Measurements from ENCODE around the gene COL2A1. TPM values are rescaled to one million over a fixed set of nuclear protein-coding genes. Genes with fewer than 3 reads are reported as not detected.

The COL2A1 gene
- total RNA-seq, 1 experiment from 2014 or later, result not detected

- DNase-seq (ENCODE audit: low spot score), result no peak
These were observed 25.9 kb upstream of the COL2A1 start for GRCh38 chr12:48030173-48030650.

DNA sequence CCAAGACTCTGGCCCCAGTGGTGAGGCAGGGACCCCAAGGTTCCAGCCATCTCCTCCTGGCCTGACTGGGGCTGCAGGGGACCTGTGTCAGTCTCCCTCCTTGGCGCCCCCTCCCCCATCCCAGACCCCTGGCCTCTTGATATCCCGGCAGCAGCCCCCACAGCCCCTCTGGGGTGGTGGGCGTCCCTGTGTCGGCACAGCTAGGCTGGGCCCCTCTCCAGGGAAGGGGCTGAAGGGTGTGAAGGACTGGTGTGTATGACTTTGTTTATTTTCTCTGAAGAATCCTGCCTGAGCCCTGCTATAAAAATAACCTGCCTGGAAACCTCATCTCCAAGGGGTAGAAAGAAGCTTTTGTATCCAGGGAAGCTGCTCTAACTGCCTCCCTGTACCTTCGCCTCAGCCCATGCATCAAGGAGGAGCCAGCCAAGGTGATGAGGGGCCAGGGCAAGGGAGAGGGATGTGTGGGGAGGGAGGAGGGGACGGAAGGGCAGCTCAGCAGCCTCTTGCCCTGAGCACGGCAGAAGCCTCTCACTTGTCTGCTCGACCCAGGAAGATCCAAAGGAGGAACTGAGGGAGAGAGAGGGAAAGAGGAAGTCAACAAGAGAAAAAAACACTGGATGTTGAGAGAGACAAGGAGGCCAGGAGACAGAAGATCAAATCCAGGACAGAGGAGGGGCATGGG is 25.4 kb upstream of the COL2A1 start:
- no peak for DNase-seq (ENCODE audit: low spot score)

GRCh38 chr12:48028541-48029431 is 24.5 kb upstream of the COL2A1 start:
- DNase-seq (ENCODE audit: low spot score), result no peak

- DNase-seq (ENCODE audit: low spot score), result no peak
These were observed 23.1 kb upstream of the COL2A1 start for GRCh38 chr12:48027183-48028002.

DNA sequence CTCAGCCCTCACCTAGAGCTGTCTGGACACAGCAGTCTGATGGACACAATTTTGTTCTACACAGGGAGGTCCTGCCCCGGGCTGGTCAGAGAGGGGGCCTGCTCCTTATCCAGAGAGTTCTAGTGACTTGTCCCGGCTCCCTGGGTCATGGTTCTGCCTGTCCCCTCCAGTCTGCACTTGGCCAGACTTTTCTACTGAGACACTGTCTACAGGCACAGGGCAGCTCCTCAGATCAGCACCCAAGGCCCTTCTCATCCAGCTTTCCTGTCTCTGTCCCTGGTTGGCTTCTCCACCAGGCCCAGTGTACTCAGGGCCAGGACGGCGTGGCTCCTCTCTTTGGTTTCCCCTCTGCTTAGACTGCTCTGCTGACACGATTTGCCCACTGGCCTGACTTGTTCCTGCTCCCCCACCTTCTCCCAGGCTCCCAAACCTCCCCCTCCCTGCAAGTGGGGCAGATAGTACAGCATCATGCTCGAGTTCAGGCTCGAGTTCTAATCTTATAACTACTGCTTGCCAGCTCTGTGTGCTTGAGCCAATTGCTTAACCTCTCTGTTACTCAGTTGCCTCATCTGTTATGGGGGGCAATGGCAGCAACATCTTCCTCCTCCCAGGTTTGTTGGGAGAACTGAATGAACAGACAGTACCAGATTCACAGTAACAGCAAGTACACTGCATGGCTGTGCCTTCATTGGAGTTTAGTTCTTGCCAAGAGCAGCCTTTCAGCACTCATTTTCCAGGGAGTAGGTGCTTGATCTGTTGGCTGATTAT is 22.0 kb upstream of the COL2A1 start:
- DNase-seq (ENCODE audit: low spot score), result no peak

DNA sequence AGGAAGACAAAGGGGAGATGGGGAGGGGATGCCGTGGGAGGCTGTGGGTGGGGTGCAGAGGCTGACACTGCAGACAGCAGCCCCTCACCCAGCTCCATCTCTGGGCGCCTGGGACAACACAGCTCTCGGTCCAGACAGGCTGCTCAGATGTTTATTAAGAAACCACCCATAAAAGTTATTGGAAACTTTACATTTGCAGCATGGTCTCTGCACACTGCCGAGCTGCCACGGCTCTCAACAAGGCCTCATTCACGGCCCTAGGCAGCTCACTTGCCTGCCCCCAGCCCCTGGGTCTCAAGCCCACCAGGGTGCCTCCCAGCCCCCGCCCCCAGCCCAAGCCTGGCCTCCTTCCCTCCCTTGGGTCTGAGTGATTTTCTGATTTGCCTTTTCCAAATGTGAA is 21.0 kb upstream of the COL2A1 start:
- DNase-seq (ENCODE audit: low spot score), result no peak

DNA sequence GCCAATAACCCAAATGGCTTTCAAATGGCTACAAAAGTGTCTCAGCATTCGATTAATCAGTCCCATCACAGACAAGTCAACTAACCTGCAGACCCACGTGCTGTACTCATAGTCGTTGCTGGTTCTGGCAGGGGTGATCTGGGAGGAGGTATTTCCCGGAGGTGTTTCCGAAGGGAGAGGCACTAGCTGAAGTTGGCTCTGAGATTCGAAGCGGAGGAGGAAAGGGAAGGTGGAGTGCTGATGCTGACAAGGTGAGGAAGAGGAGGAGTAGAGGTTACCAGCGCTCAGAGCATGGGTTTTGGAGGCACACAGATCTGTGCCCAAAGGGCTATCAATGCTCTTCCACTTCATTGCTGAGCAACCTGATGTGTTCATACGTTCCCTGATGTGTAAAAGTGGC is 20.5 kb upstream of the COL2A1 start:
- DNase-seq (ENCODE audit: low spot score), result no peak

- DNase-seq (ENCODE audit: low spot score), result no peak
These were observed 19.1 kb upstream of the COL2A1 start for GRCh38 chr12:48023386-48023785.

DNA sequence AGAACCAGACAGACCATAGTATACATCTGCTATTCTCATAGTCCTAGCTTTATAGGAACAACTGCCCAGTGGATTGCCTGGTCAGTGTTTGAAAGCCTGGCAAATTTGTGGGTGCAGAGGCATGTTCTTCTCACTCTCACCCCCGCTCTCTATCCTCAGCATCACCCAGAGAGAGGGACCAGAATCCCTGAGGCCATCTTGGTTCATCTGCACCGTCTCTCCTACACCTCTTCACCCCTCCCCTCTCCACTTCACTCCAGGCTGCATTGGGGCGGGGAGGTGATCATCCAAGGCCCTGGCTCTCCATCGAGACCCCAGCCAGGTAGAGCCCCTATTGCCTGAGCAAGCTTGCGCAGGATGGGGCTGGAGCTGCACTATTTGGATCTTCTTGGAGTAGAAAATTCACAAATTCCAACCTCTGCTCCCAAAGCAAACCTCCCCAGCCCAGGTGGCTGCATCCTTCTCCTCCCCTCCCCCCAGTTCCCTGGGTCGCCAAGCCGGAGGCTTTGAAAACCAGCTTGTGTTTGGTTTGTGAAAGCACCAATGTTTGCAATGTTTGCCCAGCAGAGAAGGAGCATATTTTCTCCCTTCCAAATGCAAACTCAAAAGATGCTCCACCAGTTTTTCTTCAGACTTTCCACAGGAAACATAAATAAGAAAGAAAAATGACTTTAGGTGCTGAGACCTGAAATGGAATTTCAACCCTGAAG is 18.6 kb upstream of the COL2A1 start:
- DNase-seq (ENCODE audit: low spot score), result no peak

DNA sequence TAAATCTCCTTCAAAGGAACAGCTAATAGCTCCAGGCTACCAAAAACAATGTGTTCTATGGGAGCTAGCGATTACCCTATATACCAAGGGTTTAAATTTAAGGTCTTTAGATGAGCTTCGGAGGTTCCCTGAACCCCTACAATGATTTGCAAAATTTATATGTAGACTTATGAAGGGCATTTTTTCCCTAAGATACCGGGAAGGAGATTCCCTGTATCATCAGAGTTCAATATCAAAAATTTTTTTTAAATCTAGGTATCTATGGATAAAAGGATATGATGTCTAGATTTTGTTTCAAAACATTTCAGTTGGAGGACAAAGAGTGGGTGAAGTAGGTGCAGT is 17.9 kb upstream of the COL2A1 start:
- DNase-seq (ENCODE audit: low spot score), result no peak

- peak; percentile 29 for DNase-seq (ENCODE audit: low spot score)
These were observed 17.4 kb upstream of the COL2A1 start for GRCh38 chr12:48021485-48022179.

DNA sequence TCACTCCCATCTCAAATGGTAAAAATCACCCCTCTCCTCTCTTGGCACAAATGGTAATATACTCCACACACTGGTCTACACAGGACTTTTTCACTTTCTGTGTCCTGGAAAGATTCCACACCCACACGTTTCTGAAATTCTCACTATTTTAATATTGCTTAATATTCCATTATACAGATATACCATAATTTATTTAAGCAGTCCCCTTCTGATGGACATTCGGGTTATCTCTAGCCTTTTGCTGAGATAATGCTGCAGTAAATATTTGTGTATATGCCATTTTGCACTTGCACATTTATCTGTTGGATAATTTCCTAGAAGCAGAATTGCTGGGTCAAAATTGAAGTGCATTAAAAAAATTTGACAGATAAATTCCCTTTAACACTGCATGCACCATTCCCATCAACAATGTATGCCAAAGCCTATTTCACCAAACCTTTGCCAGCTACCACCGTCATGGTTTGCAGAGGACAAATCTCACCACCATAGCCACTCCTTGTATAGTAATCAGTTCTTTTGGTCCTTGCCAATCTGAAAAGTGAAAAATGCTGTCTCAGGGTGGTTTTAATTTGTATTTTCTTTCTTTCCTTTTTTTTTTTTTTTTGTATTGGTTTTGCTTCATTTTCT is 15.5 kb upstream of the COL2A1 start:
- no peak for DNase-seq (ENCODE audit: low spot score)

- no peak for DNase-seq (ENCODE audit: low spot score)
These were observed 14.3 kb upstream of the COL2A1 start for GRCh38 chr12:48018618-48018995.

- DNase-seq (ENCODE audit: low spot score), result no peak
These were observed 13.8 kb upstream of the COL2A1 start for GRCh38 chr12:48017921-48018617.

- no peak for DNase-seq (ENCODE audit: low spot score)
These were observed 13.2 kb upstream of the COL2A1 start for GRCh38 chr12:48017496-48017895.

DNA sequence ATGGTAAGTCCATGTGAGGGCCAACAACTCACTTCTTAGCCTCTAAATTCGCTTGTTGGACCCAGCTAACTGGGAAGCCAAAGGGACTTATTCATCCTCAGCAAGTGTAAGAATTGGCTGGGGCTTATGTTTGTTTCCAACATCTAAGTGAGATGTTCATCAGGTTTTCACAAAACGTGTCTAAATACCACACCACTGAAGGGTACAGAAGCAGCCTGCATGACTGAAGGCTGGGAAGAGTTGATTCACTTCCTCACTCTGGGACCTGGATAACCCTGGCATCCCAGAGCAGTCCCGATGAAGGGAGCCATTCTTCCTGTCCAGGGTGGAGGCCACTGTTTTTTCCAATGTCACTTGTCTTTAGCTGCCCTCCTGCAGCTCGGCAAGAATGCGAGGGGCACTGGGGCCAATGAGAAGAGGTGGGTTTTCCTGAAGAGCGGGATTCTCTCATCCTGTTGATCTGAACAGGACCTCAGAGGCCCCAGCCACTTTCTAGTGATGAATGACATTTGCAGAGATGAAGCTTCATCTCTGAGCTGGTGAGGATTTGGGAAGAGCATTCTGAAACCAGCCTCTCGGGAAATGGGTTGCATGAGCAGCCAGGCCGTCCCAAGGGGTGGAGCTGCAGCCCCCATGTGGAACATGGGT is 12.2 kb upstream of the COL2A1 start:
- DNase-seq (ENCODE audit: low spot score), result no peak

GRCh38 chr12:48015954-48016353 is 11.7 kb upstream of the COL2A1 start:
- DNase-seq (ENCODE audit: low spot score), result no peak

- no peak for DNase-seq (ENCODE audit: low spot score)
These were observed 10.9 kb upstream of the COL2A1 start for GRCh38 chr12:48015129-48015528.

Data from HT-29 (cell line).